HepG2 (cell line): ENCODE measurements around the gene TEAD3. TPM values are rescaled to one million over a fixed set of nuclear protein-coding genes. Genes with fewer than 3 reads are reported as not detected.
A peak's percentile ranks its signal among the peaks of the same experiment; 100 is the strongest.

ENCODE experiments used
- ATAC-seq: fragments of 200-7000 bp; cut with Tn5 transposase; 3 replicates; pipeline ENCODE4 v1.9.1; 2020; ENCODE audit warnings: mild to moderate bottlenecking, moderate library complexity
- BruUV-seq: library from RNA; stranded (reverse); fragments of 400-500 nt; replicated peaks from 2 replicates; lab custom pipeline; 2021; lab: Mats Ljungman, UMichigan
- CTCF ChIA-PET: fragments of 300-600 bp; formaldehyde crosslinking; extraction: SDS; loops from one replicate; lab custom pipeline; 2021; ENCODE audit warnings: low total read pairs, inconsistent platforms, low intra/inter-chr PET ratio; lab: Yijun Ruan, JAX
- POLR2A ChIA-PET: fragments of 350-600 bp; sonication (Branson Sonifier 250); formaldehyde crosslinking; loops from one replicate; lab custom pipeline; 2020; ENCODE audit warnings: antibody characterized with exemption, inconsistent platforms; lab: Yijun Ruan, JAX
- DNase-seq: peaks from one replicate; pipeline ENCODE4 v3.0.0-alpha.2; 2015; ENCODE audit warnings: low spot score
- FAIRE-seq: peaks from 3 replicates; lab custom pipeline; 2011; peaks lifted over from hg19 to GRCh38; lab: Jason Lieb, UNC
- H2AFZ ChIP-seq: one replicate; pipeline ENCODE4 v1.6.1; 2011; ENCODE audit warnings: low read length, inconsistent platforms
- H3K27ac ChIP-seq: fragments of 300-600 bp; 3 replicates; pipeline ENCODE4 v1.8.0; 2011; ENCODE audit warnings: mixed run types, mild to moderate bottlenecking, mixed read lengths, low read length, inconsistent platforms; ENCODE audit not compliant: insufficient read depth; ENCODE audit errors: extremely low read length
- H3K27me3 ChIP-seq, 2 experiments: fragments of 200-600 bp in 1 of 2; 2 replicates in 1 of 2; 3 replicates in 1 of 2; pipeline versions ENCODE4 v1.6.0 to v1.8.0; 2011; ENCODE audit warnings: low read length in 2 of 2, mild to moderate bottlenecking in 2 of 2, moderate library complexity in 2 of 2, inconsistent platforms in 1 of 2; ENCODE audit not compliant: insufficient read depth in 2 of 2, control insufficient read depth in 1 of 2
- H3K36me3 ChIP-seq, 2 experiments: fragments of 200-600 bp in 1 of 2; replicated peaks in 1 of 2; 2 replicates in 1 of 2; 3 replicates in 1 of 2; pipeline versions ENCODE4 v1.5.1 to v1.8.0; 2011; ENCODE audit warnings: low read length in 2 of 2, inconsistent platforms in 1 of 2; ENCODE audit not compliant: insufficient read depth in 2 of 2, control insufficient read depth in 1 of 2
- H3K4me1 ChIP-seq: 2 replicates; pipeline ENCODE4 v1.5.1; 2012; ENCODE audit warnings: low read length, inconsistent platforms; ENCODE audit not compliant: insufficient read depth
- H3K4me2 ChIP-seq: 2 replicates; pipeline ENCODE4 v1.6.0; 2011; ENCODE audit warnings: low read depth, low read length, inconsistent platforms
- H3K4me3 ChIP-seq, 3 experiments: fragments of 200-600 bp in 1 of 3; sonication (generic), shearing (Covaris generic) in 1 of 3; replicated peaks in 1 of 3; 2 replicates each; pipeline ENCODE4 v1.5.1; 2011 to 2016; ENCODE audit warnings: low read length in 3 of 3, inconsistent platforms in 2 of 3, low read depth in 2 of 3, mild to moderate bottlenecking in 2 of 3, control low read depth in 1 of 3, mixed read lengths in 1 of 3; ENCODE audit not compliant: insufficient read depth in 1 of 3
- H3K79me2 ChIP-seq: one replicate; pipeline ENCODE4 v1.6.1; 2011; ENCODE audit warnings: low read length, inconsistent platforms; ENCODE audit not compliant: insufficient read depth
- H3K9ac ChIP-seq: 2 replicates; pipeline ENCODE4 v1.6.0; 2011; ENCODE audit warnings: mild to moderate bottlenecking, low read depth, low read length, inconsistent platforms; ENCODE audit not compliant: insufficient read depth
- H3K9me3 ChIP-seq: 2 replicates; pipeline ENCODE4 v1.5.1; 2012; ENCODE audit warnings: mild to moderate bottlenecking, low read length
- H4K20me1 ChIP-seq: 2 replicates; pipeline ENCODE4 v1.6.0; 2011; ENCODE audit warnings: inconsistent platforms, mild to moderate bottlenecking, low read length, moderate library complexity; ENCODE audit not compliant: insufficient read depth
- ASH2L ChIP-seq: fragments of 300-600, 200-600 bp; sonication (generic); IDR thresholded peaks from 2 replicates; pipeline ENCODE4 v1.7.0; 2017; ENCODE audit warnings: low read depth, mild to moderate bottlenecking, moderate library complexity, mixed read lengths, low read length; ENCODE audit not compliant: insufficient read length
- CEBPB ChIP-seq: IDR thresholded peaks from 2 replicates; pipeline ENCODE4 v1.6.1; 2011; ENCODE audit warnings: low read depth, low read length, improper control_type of control experiment, borderline replicate concordance
- HNF4A ChIP-seq: sonication (generic); formaldehyde crosslinking; IDR thresholded peaks from 2 replicates; pipeline ENCODE4 v1.4.0; 2020; ENCODE audit warnings: missing genetic modification reagents
- IKZF5 ChIP-seq: IDR thresholded peaks from 2 replicates; pipeline ENCODE4 v1.6.1; 2018; ENCODE audit warnings: missing genetic modification reagents, mild to moderate bottlenecking, missing compliant biosample characterization
- IRF1 ChIP-seq: sonication (generic); formaldehyde crosslinking; IDR thresholded peaks from 2 replicates; pipeline ENCODE4 v1.4.0; 2020; ENCODE audit warnings: low read depth, mild to moderate bottlenecking, missing genetic modification reagents
- JUN ChIP-seq: sonication (generic); formaldehyde crosslinking; IDR thresholded peaks from 2 replicates; pipeline ENCODE4 v1.4.0; 2020; ENCODE audit warnings: mild to moderate bottlenecking, missing genetic modification reagents
- NR2C2 ChIP-seq: sonication (generic); formaldehyde crosslinking; IDR thresholded peaks from 2 replicates; pipeline ENCODE4 v1.4.0; 2020; ENCODE audit warnings: missing genetic modification reagents, mild to moderate bottlenecking, moderate library complexity, borderline replicate concordance
- POLR2AphosphoS5 ChIP-seq: IDR thresholded peaks from 2 replicates; pipeline ENCODE4 v1.6.1; 2012; ENCODE audit warnings: low read depth, low read length
- SMAD9 ChIP-seq: sonication (generic); formaldehyde crosslinking; IDR thresholded peaks from 2 replicates; pipeline ENCODE4 v1.5.1; 2020; ENCODE audit warnings: mild to moderate bottlenecking, missing genetic modification reagents
- TAF1 ChIP-seq: sonication (generic); formaldehyde crosslinking; IDR thresholded peaks from 2 replicates; pipeline ENCODE4 v1.4.0; 2020; ENCODE audit warnings: missing genetic modification reagents
- TEAD3 ChIP-seq: optimal IDR thresholded peaks from 2 replicates; pipeline ENCODE3; 2016; ENCODE audit warnings: borderline replicate concordance
- TFAP4 ChIP-seq: sonication (generic); IDR thresholded peaks from 2 replicates; pipeline ENCODE4 v1.6.1; 2016; ENCODE audit warnings: low read depth, borderline replicate concordance
- ZC3H4 ChIP-seq: sonication (generic); formaldehyde crosslinking; IDR thresholded peaks from 2 replicates; pipeline ENCODE4 v1.4.0; 2020; ENCODE audit warnings: missing genetic modification reagents, borderline replicate concordance
- ZKSCAN5 ChIP-seq: sonication (generic); formaldehyde crosslinking; IDR thresholded peaks from 2 replicates; pipeline ENCODE4 v1.5.1; 2020; ENCODE audit warnings: mild to moderate bottlenecking, missing genetic modification reagents
- ZNF569 ChIP-seq: sonication (generic); formaldehyde crosslinking; IDR thresholded peaks from 2 replicates; pipeline ENCODE4 v1.5.0; 2020; ENCODE audit warnings: mild to moderate bottlenecking, missing genetic modification reagents, moderate library complexity, borderline replicate concordance
- WGBS: methylation state at CpG from one replicate; pipeline ENCODE4 v1.1.6; 2017; ENCODE audit warnings: low lambda C conversion rate; 5-methylcytosine and 5-hydroxymethylcytosine counted together
- in situ Hi-C: cut with HindIII; loops from 2 replicates; pipeline ENCODE4 v1.10.0; 2017; ENCODE audit warnings: low pct_unique_long_range_greater_than_20kb; ENCODE audit not compliant: extremely low pct_ligation_motif_present
- intact Hi-C: fragments of 100-400 bp; cut with micrococcal nuclease; formaldehyde crosslinking; loops from one replicate; pipeline ENCODE4 v1.10.0; 2022; ENCODE audit not compliant: unreplicated experiment
- polyA plus RNA-seq, 8 experiments: library from polyadenylated mRNA; depleted of rRNA in 3 of 8; stranded (reverse) in 7 of 8; unstranded in 1 of 8; fragments of >200 nt; fragmentation: Illumina TruSeq in 4 of 8; extraction: Trizol in 4 of 8; gene quantifications; 2 replicates each; pipeline versions ENCODE4 v1.2.1 to v1.2.3, GENCODE V29; 2011 to 2016; ENCODE audit warnings: low read depth in 4 of 8, missing spikeins in 1 of 8, mixed read lengths in 1 of 8; ENCODE audit not compliant: insufficient read depth in 1 of 8
- total RNA-seq, 5 experiments: library from RNA; depleted of rRNA; stranded (reverse); fragments of >200 nt; fragmentation: Illumina TruSeq; extraction: Trizol; gene quantifications; 2 replicates each; pipeline ENCODE4 v1.2.3, GENCODE V29; 2016; ENCODE audit warnings: low read depth in 1 of 5
- TF ChIP-seq, protein P1 (sequence below): sonication (generic); formaldehyde crosslinking; conservative IDR thresholded peaks from 2 replicates; pipeline ENCODE4 v1.4.0; 2020; ENCODE audit warnings: mild to moderate bottlenecking, missing genetic modification reagents, moderate library complexity

Gene TEAD3
- total and polyA plus RNA-seq, 2 of the 13 experiments (the other 11 are each of a cell fraction or from before 2014, with no cell fraction given), result 15.1 to 16.5 TPM

- TF ChIP-seq ASH2L, result no peak
- TF ChIP-seq TFAP4, result no peak
- no peak for TF ChIP-seq CEBPB
- no peak for TF ChIP-seq SMAD9 (CRISPR knock-in tag)
- TF ChIP-seq JUN, result no peak
- TF ChIP-seq ZNF569, result no peak
- peak; percentile 76; the same call in 1 of the 2 replicates for TF ChIP-seq ZC3H4 (CRISPR knock-in tag)
- no peak for TF ChIP-seq ZKSCAN5 (CRISPR knock-in tag)
- no peak; the same call in 1 of the 2 replicates for TF ChIP-seq POLR2AphosphoS5
- TF ChIP-seq IKZF5 (CRISPR knock-in tag), result no peak
These were observed 25.0 kb downstream of the TEAD3 start (continued) for GRCh38 chr6:35471836-35472345.

- Histone ChIP-seq H4K20me1 (peaks cover 51% of the 10 kb centered on the region), H3K4me3 (peak overlapping the region in 1 of 3 experiments; percentile 98; a peak in 1 of 6 replicates), H3K27me3 (no peaks in the 10 kb centered on the region; a peak in 1 of 5 replicates), H3K4me1 (peaks cover 49% of the 10 kb centered on the region), H2AFZ (no peak overlapping the region), H3K36me3 (peaks cover 4 to 36% of the 10 kb centered on the region in 2 experiments), H3K27ac (peak overlapping the region; percentile 12), H3K4me2 (peak overlapping the region; percentile 99), H3K79me2 (peaks cover 30% of the 10 kb centered on the region), H3K9me3 (no peaks in the 10 kb centered on the region), H3K9ac (no peak overlapping the region; the same call in 1 of the 2 replicates)
- no TSS peak for BruUV-seq
- WGBS, result 89% methylated on average over 3 of the region's 3 CpGs
- ATAC-seq, result no peak
- ChIA-PET POLR2A (interaction anchor here (0.6 to 9.7 kb wide), 8 partner anchors 10 to 212 kb away, joined by 3 to 88 read pairs (median 4); partner anchors contain the start of genes PPARD, TEAD3 and ZNF76), CTCF (no interaction called here)
- no peak for DNase-seq
- in situ Hi-C loops, result no loop called here
- FAIRE-seq, result no peak
- intact Hi-C loops, result no loop called here
- TF ChIP-seq NR2C2 (no peak), HNF4A (CRISPR knock-in tag) (no peak), IRF1 (CRISPR knock-in tag) (no peak), TAF1 (CRISPR knock-in tag) (no peak), TEAD3 (CRISPR knock-in tag) (no peak)
- TF ChIP-seq, protein P1, sequence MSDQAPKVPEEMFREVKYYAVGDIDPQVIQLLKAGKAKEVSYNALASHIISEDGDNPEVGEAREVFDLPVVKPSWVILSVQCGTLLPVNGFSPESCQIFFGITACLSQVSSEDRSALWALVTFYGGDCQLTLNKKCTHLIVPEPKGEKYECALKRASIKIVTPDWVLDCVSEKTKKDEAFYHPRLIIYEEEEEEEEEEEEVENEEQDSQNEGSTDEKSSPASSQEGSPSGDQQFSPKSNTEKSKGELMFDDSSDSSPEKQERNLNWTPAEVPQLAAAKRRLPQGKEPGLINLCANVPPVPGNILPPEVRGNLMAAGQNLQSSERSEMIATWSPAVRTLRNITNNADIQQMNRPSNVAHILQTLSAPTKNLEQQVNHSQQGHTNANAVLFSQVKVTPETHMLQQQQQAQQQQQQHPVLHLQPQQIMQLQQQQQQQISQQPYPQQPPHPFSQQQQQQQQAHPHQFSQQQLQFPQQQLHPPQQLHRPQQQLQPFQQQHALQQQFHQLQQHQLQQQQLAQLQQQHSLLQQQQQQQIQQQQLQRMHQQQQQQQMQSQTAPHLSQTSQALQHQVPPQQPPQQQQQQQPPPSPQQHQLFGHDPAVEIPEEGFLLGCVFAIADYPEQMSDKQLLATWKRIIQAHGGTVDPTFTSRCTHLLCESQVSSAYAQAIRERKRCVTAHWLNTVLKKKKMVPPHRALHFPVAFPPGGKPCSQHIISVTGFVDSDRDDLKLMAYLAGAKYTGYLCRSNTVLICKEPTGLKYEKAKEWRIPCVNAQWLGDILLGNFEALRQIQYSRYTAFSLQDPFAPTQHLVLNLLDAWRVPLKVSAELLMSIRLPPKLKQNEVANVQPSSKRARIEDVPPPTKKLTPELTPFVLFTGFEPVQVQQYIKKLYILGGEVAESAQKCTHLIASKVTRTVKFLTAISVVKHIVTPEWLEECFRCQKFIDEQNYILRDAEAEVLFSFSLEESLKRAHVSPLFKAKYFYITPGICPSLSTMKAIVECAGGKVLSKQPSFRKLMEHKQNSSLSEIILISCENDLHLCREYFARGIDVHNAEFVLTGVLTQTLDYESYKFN (CRISPR knock-in tag), result no peak
These were observed 26.2 kb downstream of the TEAD3 start for GRCh38 chr6:35470663-35471120.
